Measurements from ENCODE around the gene GNPAT. TPM values are rescaled to one million over a fixed set of nuclear protein-coding genes. Genes with fewer than 3 reads are reported as not detected.

GNPAT gene
- total and polyA plus RNA-seq, 2 experiments from 2014 or later: 32.8 to 45.4 TPM

DNA sequence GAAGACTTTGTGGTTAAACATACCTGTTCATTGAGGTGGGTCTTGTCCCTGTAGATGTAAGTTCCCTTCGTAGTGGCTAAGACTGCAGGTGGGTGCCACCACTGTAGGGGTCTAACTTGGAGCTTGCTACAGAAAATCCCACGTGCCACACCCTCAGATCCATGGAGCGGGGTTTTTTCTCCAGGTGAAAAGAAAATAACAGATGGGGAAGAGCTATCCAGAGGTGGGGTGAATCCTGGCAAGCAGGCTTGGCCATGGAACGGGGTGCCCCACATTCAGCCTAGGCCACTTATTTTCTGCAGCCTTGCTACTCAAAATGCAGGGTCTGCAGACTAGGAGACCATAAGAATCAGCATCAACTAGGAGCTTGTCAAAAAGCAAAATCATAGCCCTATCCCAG is 72.6 kb downstream of the GNPAT start (continued):
- TF ChIP-seq EZH2phosphoT487 (IDR thresholded peaks at IDR 0.05; ENCODE audit: unreplicated experiment): no peak
- TF ChIP-seq ZNF114 (CRISPR knock-in tag; IDR thresholded peaks at IDR 0.05): no peak
- TF ChIP-seq STAT1 (IDR thresholded peaks at IDR 0.05; ENCODE audit: unreplicated experiment): no peak

DNA sequence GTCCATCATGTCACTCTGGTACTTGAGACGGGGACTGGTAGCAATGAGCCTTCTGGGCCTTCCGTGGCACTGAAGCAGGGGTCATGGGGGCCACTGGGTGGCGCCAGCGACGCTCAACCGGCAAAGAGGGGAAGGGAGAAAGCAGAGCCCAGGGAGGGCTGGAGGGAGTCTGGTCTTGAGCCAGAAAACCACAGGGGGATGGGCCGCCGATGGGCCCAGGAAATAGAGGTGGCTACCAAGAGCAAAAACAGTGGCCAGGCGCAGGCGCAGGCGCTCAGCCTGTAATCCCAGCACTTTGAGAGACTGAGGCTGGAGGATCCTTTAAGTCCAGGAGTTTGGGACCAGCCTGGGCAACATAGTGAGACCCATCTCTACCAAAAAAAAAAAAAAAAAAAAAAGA is 74.9 kb downstream of the GNPAT start:
- no peaks in the 10 kb centered on the region for H3K36me3 ChIP-seq (ENCODE audit: insufficient read depth)
- no peaks in the 10 kb centered on the region for H3K36me3 Mint-ChIP-seq (ENCODE audit: low read depth)
- no peak overlapping the region for H3K27ac Mint-ChIP-seq
- H3K9me2 ChIP-seq (ENCODE audit: insufficient read depth): no peaks in the 10 kb centered on the region
- H3F3A ChIP-seq (replicated peaks; ENCODE audit: low read depth): no peaks in the 10 kb centered on the region
- no peaks in the 10 kb centered on the region for H3K9me3 Mint-ChIP-seq
- no peaks in the 10 kb centered on the region for H3K4me1 Mint-ChIP-seq
- TF ChIP-seq STAT1 (IDR thresholded peaks at IDR 0.05; ENCODE audit: unreplicated experiment): no peak
- TF ChIP-seq, protein P1, sequence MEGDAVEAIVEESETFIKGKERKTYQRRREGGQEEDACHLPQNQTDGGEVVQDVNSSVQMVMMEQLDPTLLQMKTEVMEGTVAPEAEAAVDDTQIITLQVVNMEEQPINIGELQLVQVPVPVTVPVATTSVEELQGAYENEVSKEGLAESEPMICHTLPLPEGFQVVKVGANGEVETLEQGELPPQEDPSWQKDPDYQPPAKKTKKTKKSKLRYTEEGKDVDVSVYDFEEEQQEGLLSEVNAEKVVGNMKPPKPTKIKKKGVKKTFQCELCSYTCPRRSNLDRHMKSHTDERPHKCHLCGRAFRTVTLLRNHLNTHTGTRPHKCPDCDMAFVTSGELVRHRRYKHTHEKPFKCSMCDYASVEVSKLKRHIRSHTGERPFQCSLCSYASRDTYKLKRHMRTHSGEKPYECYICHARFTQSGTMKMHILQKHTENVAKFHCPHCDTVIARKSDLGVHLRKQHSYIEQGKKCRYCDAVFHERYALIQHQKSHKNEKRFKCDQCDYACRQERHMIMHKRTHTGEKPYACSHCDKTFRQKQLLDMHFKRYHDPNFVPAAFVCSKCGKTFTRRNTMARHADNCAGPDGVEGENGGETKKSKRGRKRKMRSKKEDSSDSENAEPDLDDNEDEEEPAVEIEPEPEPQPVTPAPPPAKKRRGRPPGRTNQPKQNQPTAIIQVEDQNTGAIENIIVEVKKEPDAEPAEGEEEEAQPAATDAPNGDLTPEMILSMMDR (conservative IDR thresholded peaks at IDR 0.05; ENCODE audit: low read depth in 2 of 2): peak; percentile 72 to 89
- TF ChIP-seq NANOG (IDR thresholded peaks at IDR 0.05; ENCODE audit: borderline replicate concordance): no peak
- no peak for TF ChIP-seq POLR2AphosphoS5 (IDR thresholded peaks at IDR 0.05; ENCODE audit: low read depth)
- H3K79me2 ChIP-seq (replicated peaks; ENCODE audit: insufficient read depth): no peaks in the 10 kb centered on the region
- H3K4me1 ChIP-seq (ENCODE audit: insufficient read depth): no peaks in the 10 kb centered on the region
- no peaks in the 10 kb centered on the region for H3K27me3 ChIP-seq (ENCODE audit: insufficient read depth)
- peak; percentile 86 for DNase-seq (ENCODE audit: low spot score)
- no peak overlapping the region for H2AFZ ChIP-seq
- H3K4me3 ChIP-seq: no peak overlapping the region
- peak; percentile 100 for ATAC-seq
- H3K27me3 Mint-ChIP-seq (ENCODE audit: insufficient read depth, low read depth, poor library complexity): peaks cover 3% of the 10 kb centered on the region
- no peaks in the 10 kb centered on the region for H4K20me1 ChIP-seq (replicated peaks; ENCODE audit: insufficient read depth)
- no peak overlapping the region for H3K4me3 Mint-ChIP-seq
- no peak overlapping the region for H3K4me2 ChIP-seq
- H3K27ac ChIP-seq (ENCODE audit: low read depth): no peak overlapping the region

DNA sequence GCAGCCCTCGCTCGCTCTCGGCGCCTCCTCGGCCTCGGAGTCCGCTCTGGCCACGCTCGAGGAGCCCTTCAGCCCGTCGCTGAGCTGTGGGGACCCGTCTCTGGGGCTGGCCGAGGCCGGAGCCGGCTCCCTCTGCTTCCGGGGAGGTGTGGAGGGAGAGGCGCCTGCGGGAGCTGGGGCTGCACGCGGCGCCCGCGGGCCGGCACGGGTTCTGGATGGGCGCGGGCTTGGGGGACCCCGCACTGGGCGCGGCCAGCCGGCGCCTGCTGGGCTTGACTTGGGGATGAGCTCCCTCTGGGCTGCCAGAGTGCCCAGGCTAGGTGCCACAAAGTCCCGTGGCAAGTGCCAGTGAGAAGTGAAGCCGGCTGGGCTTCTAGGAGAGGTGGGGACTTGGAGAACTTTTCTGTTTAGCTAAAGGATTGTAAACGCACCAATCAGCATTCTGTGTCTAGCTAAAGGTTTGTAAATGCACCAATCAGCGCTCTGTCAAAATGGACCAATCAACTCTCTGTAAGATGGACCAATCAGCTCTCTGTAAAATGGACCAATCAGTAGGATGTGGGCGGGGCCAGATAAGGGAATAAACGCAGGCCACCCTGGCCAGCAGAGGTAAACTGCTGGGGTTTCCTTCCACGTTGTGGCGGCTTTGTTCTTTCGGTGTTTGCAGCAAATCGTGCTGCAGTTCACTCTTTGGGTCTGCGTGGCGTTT is 76.4 kb downstream of the GNPAT start:
- Histone ChIP-seq H3K4me3 (no peak overlapping the region), H3K4me1 (ENCODE audit: insufficient read depth) (no peaks in the 10 kb centered on the region), H2AFZ (no peak overlapping the region), H3K9me2 (ENCODE audit: insufficient read depth) (no peaks in the 10 kb centered on the region), H4K20me1 (replicated peaks; ENCODE audit: insufficient read depth) (no peaks in the 10 kb centered on the region), H3K27ac (ENCODE audit: low read depth) (no peak overlapping the region), H3K79me2 (replicated peaks; ENCODE audit: insufficient read depth) (no peaks in the 10 kb centered on the region), H3K36me3 (ENCODE audit: insufficient read depth) (no peaks in the 10 kb centered on the region), H3K4me2 (no peak overlapping the region), H3K27me3 (ENCODE audit: insufficient read depth) (no peaks in the 10 kb centered on the region), H3F3A (replicated peaks; ENCODE audit: low read depth) (no peaks in the 10 kb centered on the region)
- ATAC-seq: no peak
- no peak overlapping the region for H3K4me3 Mint-ChIP-seq
- DNase-seq (ENCODE audit: low spot score): peak; percentile 30
- peaks cover 3% of the 10 kb centered on the region for H3K27me3 Mint-ChIP-seq (ENCODE audit: insufficient read depth, low read depth, poor library complexity)
- H3K9me3 Mint-ChIP-seq: no peaks in the 10 kb centered on the region
- H3K27ac Mint-ChIP-seq: no peak overlapping the region
- no peaks in the 10 kb centered on the region for H3K4me1 Mint-ChIP-seq
- H3K36me3 Mint-ChIP-seq (ENCODE audit: low read depth): no peaks in the 10 kb centered on the region
- no peak for TF ChIP-seq ZNF331 (CRISPR knock-in tag; IDR thresholded peaks at IDR 0.05; ENCODE audit: low read depth)
- no peak for TF ChIP-seq NANOG (IDR thresholded peaks at IDR 0.05; ENCODE audit: borderline replicate concordance)
- no peak for TF ChIP-seq POLR2AphosphoS5 (IDR thresholded peaks at IDR 0.05; ENCODE audit: low read depth)
- TF ChIP-seq, protein P2, sequence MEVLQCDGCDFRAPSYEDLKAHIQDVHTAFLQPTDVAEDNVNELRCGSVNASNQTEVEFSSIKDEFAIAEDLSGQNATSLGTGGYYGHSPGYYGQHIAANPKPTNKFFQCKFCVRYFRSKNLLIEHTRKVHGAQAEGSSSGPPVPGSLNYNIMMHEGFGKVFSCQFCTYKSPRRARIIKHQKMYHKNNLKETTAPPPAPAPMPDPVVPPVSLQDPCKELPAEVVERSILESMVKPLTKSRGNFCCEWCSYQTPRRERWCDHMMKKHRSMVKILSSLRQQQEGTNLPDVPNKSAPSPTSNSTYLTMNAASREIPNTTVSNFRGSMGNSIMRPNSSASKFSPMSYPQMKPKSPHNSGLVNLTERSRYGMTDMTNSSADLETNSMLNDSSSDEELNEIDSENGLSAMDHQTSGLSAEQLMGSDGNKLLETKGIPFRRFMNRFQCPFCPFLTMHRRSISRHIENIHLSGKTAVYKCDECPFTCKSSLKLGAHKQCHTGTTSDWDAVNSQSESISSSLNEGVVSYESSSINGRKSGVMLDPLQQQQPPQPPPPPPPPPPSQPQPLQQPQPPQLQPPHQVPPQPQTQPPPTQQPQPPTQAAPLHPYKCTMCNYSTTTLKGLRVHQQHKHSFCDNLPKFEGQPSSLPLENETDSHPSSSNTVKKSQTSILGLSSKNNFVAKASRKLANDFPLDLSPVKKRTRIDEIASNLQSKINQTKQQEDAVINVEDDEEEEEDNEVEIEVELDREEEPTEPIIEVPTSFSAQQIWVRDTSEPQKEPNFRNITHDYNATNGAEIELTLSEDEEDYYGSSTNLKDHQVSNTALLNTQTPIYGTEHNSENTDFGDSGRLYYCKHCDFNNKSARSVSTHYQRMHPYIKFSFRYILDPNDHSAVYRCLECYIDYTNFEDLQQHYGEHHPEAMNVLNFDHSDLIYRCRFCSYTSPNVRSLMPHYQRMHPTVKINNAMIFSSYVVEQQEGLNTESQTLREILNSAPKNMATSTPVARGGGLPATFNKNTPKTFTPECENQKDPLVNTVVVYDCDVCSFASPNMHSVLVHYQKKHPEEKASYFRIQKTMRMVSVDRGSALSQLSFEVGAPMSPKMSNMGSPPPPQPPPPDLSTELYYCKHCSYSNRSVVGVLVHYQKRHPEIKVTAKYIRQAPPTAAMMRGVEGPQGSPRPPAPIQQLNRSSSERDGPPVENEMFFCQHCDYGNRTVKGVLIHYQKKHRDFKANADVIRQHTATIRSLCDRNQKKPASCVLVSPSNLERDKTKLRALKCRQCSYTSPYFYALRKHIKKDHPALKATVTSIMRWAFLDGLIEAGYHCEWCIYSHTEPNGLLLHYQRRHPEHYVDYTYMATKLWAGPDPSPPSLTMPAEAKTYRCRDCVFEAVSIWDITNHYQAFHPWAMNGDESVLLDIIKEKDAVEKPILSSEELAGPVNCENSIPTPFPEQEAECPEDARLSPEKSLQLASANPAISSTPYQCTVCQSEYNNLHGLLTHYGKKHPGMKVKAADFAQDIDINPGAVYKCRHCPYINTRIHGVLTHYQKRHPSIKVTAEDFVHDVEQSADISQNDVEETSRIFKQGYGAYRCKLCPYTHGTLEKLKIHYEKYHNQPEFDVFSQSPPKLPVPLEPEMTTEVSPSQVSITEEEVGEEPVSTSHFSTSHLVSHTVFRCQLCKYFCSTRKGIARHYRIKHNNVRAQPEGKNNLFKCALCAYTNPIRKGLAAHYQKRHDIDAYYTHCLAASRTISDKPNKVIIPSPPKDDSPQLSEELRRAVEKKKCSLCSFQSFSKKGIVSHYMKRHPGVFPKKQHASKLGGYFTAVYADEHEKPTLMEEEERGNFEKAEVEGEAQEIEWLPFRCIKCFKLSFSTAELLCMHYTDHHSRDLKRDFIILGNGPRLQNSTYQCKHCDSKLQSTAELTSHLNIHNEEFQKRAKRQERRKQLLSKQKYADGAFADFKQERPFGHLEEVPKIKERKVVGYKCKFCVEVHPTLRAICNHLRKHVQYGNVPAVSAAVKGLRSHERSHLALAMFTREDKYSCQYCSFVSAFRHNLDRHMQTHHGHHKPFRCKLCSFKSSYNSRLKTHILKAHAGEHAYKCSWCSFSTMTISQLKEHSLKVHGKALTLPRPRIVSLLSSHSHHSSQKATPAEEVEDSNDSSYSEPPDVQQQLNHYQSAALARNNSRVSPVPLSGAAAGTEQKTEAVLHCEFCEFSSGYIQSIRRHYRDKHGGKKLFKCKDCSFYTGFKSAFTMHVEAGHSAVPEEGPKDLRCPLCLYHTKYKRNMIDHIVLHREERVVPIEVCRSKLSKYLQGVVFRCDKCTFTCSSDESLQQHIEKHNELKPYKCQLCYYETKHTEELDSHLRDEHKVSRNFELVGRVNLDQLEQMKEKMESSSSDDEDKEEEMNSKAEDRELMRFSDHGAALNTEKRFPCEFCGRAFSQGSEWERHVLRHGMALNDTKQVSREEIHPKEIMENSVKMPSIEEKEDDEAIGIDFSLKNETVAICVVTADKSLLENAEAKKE (CRISPR knock-in tag; IDR thresholded peaks at IDR 0.05): no peak
- no peak for TF ChIP-seq CREB1 (CRISPR knock-in tag; IDR thresholded peaks at IDR 0.05; ENCODE audit: low read depth)
- TF ChIP-seq JUNB (IDR thresholded peaks at IDR 0.05; ENCODE audit: unreplicated experiment): no peak

Data from GM23338 (cell line).